Neural cell (in vitro differentiated cells): ENCODE data around the gene ITPR2. TPM values are rescaled to one million over a fixed set of nuclear protein-coding genes. Genes with fewer than 3 reads are reported as not detected.

Source experiments
- H2AFZ ChIP-seq: fragments of 200-600, 300-800 bp; sonication (generic), shearing (Covaris generic); 2 replicates; pipeline ENCODE4 v1.6.0; 2014; ENCODE audit warnings: low read depth, mild to moderate bottlenecking, antibody characterized with exemption, low read length, moderate library complexity
- H3F3A ChIP-seq: fragments of 200-600 bp; shearing (Covaris generic); 2 replicates; pipeline ENCODE4 v1.6.1; 2016; ENCODE audit warnings: mild to moderate bottlenecking, moderate library complexity, mixed read lengths, antibody characterized with exemption, low read length; ENCODE audit not compliant: insufficient read depth, poor library complexity, severe bottlenecking
- H3K27ac ChIP-seq: fragments of 200-600, 300-800 bp; sonication (generic), shearing (Covaris generic); 2 replicates; pipeline ENCODE4 v1.5.1; 2014; ENCODE audit warnings: mild to moderate bottlenecking, low read length, moderate library complexity
- H3K27me3 ChIP-seq: fragments of 300-800, 200-600 bp; sonication (generic), shearing (Covaris generic); 2 replicates; pipeline ENCODE4 v1.6.0; 2014; ENCODE audit warnings: mild to moderate bottlenecking, low read depth, low read length, moderate library complexity; ENCODE audit not compliant: insufficient read depth
- H3K36me3 ChIP-seq: fragments of 300-800, 200-600 bp; sonication (generic), shearing (Covaris generic); 2 replicates; pipeline ENCODE4 v1.5.1; 2014; ENCODE audit warnings: mild to moderate bottlenecking, antibody characterized with exemption, low read length, moderate library complexity; ENCODE audit not compliant: insufficient read depth
- H3K4me2 ChIP-seq: fragments of 300-800, 200-600 bp; sonication (generic), shearing (Covaris generic); 2 replicates; pipeline ENCODE4 v1.6.0; 2014; ENCODE audit warnings: mild to moderate bottlenecking, low read length
- H3K4me3 ChIP-seq: fragments of 300-800, 200-600 bp; sonication (generic), shearing (Covaris generic); 2 replicates; pipeline ENCODE4 v1.5.1; 2014; ENCODE audit warnings: mild to moderate bottlenecking, low read length, moderate library complexity
- H3K79me2 ChIP-seq: fragments of 200-600 bp; shearing (Covaris generic); replicated peaks from 2 replicates; pipeline ENCODE4 v1.6.0; 2014; ENCODE audit warnings: mild to moderate bottlenecking, low read length, moderate library complexity; ENCODE audit not compliant: insufficient read depth
- H3K9ac ChIP-seq: fragments of 300-800, 200-600 bp; sonication (generic), shearing (Covaris generic); 2 replicates; pipeline ENCODE4 v1.6.1; 2016; ENCODE audit warnings: mild to moderate bottlenecking, low read length, mixed read lengths
- H3K9me2 ChIP-seq: fragments of 200-600 bp; shearing (Covaris generic); 2 replicates; pipeline ENCODE4 v1.6.1; 2016; ENCODE audit warnings: mild to moderate bottlenecking, low read length, mixed read lengths; ENCODE audit not compliant: insufficient read depth
- H3K9me3 ChIP-seq: fragments of 200-600, 300-800 bp; sonication (generic), shearing (Covaris generic); 2 replicates; pipeline ENCODE4 v1.6.1; 2016; ENCODE audit warnings: mild to moderate bottlenecking, mixed run types, low read length, moderate library complexity, mixed read lengths
- H4K20me1 ChIP-seq: fragments of 200-600 bp; shearing (Covaris generic); 2 replicates; pipeline ENCODE4 v1.6.1; 2016; ENCODE audit warnings: mild to moderate bottlenecking, mixed run types; ENCODE audit not compliant: insufficient read depth
- CTCF ChIP-seq: fragments of 450-650 bp; IDR thresholded peaks from 2 replicates; pipeline ENCODE4 v1.5.1; 2014; ENCODE audit warnings: antibody characterized with exemption, mild to moderate bottlenecking, moderate library complexity; ENCODE audit not compliant: poor library complexity, severe bottlenecking
- EP300 ChIP-seq: fragments of 450-650 bp; conservative IDR thresholded peaks from 2 replicates; pipeline ENCODE4 v1.6.1; 2014; ENCODE audit warnings: antibody characterized with exemption, mild to moderate bottlenecking, moderate library complexity; ENCODE audit not compliant: poor library complexity, severe bottlenecking
- EZH2 ChIP-seq: fragments of 200-600, 300-800 bp; shearing (Covaris generic), sonication (generic); IDR thresholded peaks from 2 replicates; pipeline ENCODE4 v1.6.1; 2014; ENCODE audit warnings: antibody characterized with exemption, low read length, borderline replicate concordance, mild to moderate bottlenecking; ENCODE audit not compliant: insufficient read depth, poor library complexity, severe bottlenecking
- MXI1 ChIP-seq: fragments of 450-650 bp; conservative IDR thresholded peaks from 2 replicates; pipeline ENCODE4 v1.6.1; 2014; ENCODE audit warnings: antibody characterized with exemption, mild to moderate bottlenecking; ENCODE audit not compliant: poor library complexity, severe bottlenecking
- POLR2AphosphoS5 ChIP-seq: IDR thresholded peaks from 2 replicates; pipeline ENCODE4 v1.6.1; 2012
- RAD21 ChIP-seq: fragments of 450-650 bp; conservative IDR thresholded peaks from 2 replicates; pipeline ENCODE4 v1.6.1; 2014; ENCODE audit warnings: antibody characterized with exemption, mild to moderate bottlenecking, moderate library complexity
- REST ChIP-seq: IDR thresholded peaks from 2 replicates; pipeline ENCODE4 v1.6.1; 2012; ENCODE audit warnings: borderline replicate concordance
- SMC3 ChIP-seq: fragments of 450-650 bp; conservative IDR thresholded peaks from 2 replicates; pipeline ENCODE4 v1.6.1; 2014; ENCODE audit warnings: antibody characterized with exemption, mild to moderate bottlenecking, moderate library complexity; ENCODE audit not compliant: poor library complexity
- TAF1 ChIP-seq: IDR thresholded peaks from 2 replicates; pipeline ENCODE4 v1.6.1; 2012; ENCODE audit warnings: low read depth
- polyA plus RNA-seq: library from polyadenylated mRNA; depleted of rRNA; stranded (reverse); fragments of >200 nt; gene quantifications from 2 replicates; pipeline ENCODE4 v1.2.3, GENCODE V29; 2014

ITPR2 gene
- polyA plus RNA-seq, 1 donor from 2014 or later, result 2.0 TPM

GRCh38 chr12:26346736-26347135 lies 486.3 kb downstream of the ITPR2 start:
- no peak overlapping the region for H2AFZ ChIP-seq
- no peaks in the 10 kb centered on the region for H3K36me3 ChIP-seq
- no peaks in the 10 kb centered on the region for H3K9me2 ChIP-seq
- no peaks in the 10 kb centered on the region for H3K27me3 ChIP-seq
- TF ChIP-seq RAD21 (no peak), EP300 (no peak), TAF1 (no peak), CTCF (no peak), POLR2AphosphoS5 (no peak), REST (no peak), EZH2 (no peak), MXI1 (no peak), SMC3 (no peak)
- no peaks in the 10 kb centered on the region for H4K20me1 ChIP-seq
- H3K79me2 ChIP-seq, result no peaks in the 10 kb centered on the region
- H3K4me2 ChIP-seq, result no peak overlapping the region
- H3F3A ChIP-seq, result no peaks in the 10 kb centered on the region
- no peak overlapping the region for H3K4me3 ChIP-seq
- no peak overlapping the region for H3K9ac ChIP-seq
- H3K9me3 ChIP-seq, result no peaks in the 10 kb centered on the region
- no peak overlapping the region for H3K27ac ChIP-seq

GRCh38 chr12:26345471-26346003 lies 487.5 kb downstream of the ITPR2 start:
- H3K4me3 ChIP-seq, result no peak overlapping the region
- no peaks in the 10 kb centered on the region for H3K36me3 ChIP-seq
- no peak overlapping the region for H2AFZ ChIP-seq
- no peaks in the 10 kb centered on the region for H3F3A ChIP-seq
- H3K27ac ChIP-seq, result no peak overlapping the region
- H4K20me1 ChIP-seq, result no peaks in the 10 kb centered on the region
- no peaks in the 10 kb centered on the region for H3K9me3 ChIP-seq
- H3K79me2 ChIP-seq, result no peaks in the 10 kb centered on the region
- H3K9me2 ChIP-seq, result no peaks in the 10 kb centered on the region
- H3K9ac ChIP-seq, result no peak overlapping the region
- H3K4me2 ChIP-seq, result no peak overlapping the region
- no peaks in the 10 kb centered on the region for H3K27me3 ChIP-seq
- TF ChIP-seq REST, result no peak
